T follicular helper cell (primary cell): ENCODE data around the gene POFUT2.
"Not testable (repeated sequence)": the region's sequence is repeated elsewhere in the genome, so short reads cannot be mapped to it uniquely, and the experiment has no call there.

Experiments
- DNase-seq: peaks from one replicate; pipeline ENCODE4 v3.0.0-alpha.2; 2020; ENCODE audit warnings: low read depth

Gene POFUT2

DNA sequence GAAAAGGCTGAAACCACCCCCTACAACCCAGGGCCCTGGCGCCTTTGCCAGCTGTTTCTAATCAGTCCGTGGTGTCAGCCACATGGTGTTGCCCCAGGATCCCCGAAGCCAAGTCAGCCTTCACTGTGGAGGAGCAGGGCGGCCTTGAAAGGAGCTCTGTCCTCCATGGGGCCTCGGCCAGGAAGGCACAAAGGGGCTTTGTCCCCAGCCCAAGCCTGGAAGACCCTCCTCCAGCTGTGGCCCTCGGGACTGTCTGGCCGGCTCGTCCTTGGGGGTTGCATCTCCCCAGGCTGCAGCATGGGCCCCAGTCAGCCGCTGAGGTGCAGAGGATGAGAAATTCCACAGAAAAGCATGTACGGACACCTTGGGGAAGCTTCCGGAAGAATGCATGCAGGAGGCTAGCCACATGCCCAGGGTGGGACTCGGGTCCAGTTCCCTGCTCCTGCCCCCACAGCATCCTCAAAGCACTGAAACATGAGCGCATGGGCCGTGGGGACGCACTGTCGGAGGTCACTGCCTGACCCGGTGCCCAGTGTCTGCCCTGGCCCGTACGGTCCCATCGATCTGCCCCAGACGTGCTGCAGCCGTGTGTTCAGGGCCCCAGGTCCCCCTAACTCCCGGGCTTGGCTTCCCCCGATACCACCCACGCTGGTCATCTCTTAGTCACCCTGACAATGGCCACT is 38.6 kb upstream of the POFUT2 start:
- DNase-seq: no peak

DNA sequence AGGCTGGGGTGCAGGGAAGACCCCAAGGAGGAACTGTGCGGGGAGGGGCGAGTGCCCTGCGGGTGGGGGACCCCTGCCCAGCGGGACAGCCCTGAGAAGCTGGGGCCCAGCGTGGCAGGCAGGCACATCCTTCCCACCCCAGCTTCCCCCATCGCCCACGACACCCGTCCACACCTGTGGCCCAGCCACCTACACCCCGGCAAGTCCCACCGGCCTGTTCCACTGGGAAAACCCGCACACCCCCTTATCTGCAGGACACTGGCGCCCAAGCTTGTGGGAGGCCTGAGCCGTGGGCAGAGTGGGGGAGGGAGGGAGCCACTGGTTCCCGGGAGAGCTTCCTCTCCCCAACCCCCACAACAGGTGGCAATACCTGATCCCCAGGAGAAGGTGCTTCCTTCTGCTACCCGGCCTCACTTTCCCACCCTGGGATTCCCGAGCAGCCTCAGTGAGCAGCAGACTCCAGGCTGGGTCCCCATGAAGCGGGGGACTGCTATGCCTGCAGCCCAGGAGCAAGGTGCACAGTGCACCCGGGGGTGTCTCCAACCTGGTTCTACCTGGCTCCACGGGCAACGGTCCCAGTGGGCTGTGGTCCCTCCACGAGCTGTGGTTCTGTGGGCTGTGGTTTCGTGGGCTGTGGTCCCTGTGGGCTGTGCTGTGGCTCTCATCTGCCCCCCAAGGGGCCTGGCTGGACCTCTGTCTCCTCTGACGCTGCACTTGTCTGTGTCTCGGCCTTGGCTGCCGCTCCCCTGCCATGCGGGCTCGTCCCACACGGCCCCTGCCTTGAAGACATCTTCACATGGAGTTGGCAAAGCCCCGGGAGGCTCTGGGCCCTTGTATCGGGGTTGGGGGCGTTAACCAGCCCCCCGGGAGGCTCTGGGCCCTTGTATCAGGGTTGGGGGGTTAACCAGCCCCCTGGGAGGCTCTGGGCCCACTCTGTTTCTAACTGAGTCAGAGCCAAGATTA is 37.8 kb upstream of the POFUT2 start:
- DNase-seq: no peak

- no peak for DNase-seq
Observed at GRCh38 chr21:45324489-45325205, 37.0 kb upstream of the POFUT2 start.

DNA sequence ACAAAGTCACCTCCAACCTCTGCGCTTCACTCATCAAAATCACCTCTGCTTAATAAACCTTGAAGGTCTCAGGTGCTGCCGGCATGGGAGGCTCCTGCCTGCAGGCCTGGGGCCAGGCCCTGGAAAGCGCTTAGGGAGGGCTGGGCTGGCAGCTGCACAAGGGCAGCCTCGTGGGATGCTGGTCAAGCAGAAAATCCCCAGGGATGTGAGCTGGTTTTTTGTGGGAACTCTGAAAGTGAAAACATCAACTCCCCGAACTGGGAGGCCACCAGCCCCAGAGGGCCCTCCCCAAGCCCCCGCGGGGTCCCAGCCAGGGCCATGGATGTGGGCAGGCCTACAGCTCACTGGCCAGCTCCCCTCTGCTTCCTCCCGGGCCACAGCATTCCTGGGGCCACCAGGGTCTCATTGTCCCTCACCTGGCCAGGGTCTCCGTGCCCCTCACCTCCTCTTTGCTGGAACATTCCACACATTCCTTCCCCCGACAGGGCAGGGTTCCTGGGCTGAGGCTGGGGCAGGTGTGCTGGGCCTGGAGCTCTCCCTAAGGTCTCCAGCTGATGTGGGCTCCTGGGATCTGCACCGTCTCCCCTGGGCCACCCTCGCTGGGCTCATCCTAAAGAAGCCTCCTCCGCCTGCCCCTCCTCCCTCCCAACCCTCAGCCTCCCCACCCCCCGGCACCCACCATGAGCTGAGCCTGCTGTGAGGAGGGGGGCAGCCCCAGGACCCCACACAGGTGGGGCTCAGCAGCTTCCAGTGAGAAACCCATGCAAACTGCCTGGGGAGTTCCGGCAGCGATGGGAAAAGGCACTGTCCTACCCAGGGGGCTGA is 36.0 kb upstream of the POFUT2 start:
- DNase-seq: no peak

GRCh38 chr21:45322960-45323461 is 35.3 kb upstream of the POFUT2 start:
- DNase-seq: no peak

- peak; percentile 10 for DNase-seq
Observed at GRCh38 chr21:45322231-45322959, 34.7 kb upstream of the POFUT2 start.

GRCh38 chr21:45320261-45321025 is 32.7 kb upstream of the POFUT2 start:
- DNase-seq: no peak

DNA sequence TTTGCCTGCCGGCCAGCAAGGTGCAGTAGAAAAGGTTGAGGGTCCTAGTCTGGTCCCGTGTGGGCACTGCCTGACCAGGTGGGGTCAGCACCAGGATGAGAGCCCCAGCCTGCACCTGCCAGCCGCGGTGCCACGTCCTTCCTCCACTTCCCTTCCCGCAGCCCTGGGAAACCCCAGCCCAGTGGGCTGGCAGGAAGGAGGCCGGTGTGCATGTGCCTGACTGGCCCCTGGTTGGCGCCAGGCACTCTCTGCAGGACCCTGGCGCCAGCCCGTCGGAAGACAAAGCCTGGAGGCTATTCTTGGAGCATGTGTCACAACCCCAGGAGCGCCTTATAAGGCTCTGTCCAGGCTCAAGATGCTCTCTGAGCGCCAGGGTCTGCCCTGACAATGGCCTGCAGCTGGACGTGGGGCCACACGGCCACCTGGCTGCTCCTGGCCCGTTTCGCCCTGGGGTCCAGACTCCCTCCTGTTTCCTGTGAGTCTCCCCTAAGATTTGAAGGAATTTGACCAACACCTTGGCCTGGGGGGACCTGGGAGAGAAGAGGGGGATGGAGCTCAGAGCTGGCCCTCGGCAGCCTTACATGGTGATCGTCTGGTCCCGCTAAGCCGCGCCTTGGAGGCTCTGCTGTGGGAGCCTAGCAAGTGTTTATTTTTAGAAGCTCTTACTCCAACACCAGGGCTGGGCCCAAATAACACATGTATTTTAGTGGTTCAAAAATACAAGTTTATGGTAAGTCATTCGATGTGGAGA is 31.9 kb upstream of the POFUT2 start:
- DNase-seq: no peak

- no peak for DNase-seq
Observed at GRCh38 chr21:45318556-45319404, 31.1 kb upstream of the POFUT2 start.

DNA sequence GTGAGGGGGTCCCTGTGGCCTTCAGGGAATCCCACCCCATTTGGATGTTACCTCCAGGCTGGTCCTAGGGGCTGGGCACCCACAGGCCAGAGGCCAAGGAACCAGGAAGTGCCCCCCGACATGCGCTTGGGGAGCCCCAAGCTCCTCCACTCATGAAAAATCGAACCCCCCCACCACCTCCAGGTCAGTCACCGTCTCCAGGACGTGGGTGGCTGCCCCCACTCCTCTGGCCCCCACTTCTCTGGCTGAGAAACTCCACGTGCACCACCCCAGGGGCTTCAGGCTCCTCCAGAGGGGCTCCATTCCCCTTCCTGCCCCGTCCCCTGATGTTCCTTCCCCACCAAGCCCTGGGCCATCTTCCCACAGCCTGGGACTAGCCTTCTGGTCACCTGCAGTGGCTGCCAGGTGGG is 30.5 kb upstream of the POFUT2 start:
- DNase-seq: no peak

- DNase-seq: no peak
Observed at GRCh38 chr21:45317398-45318145, 29.9 kb upstream of the POFUT2 start.

GRCh38 chr21:45316871-45317397 is 29.2 kb upstream of the POFUT2 start:
- DNase-seq: no peak

GRCh38 chr21:45315676-45316470 is 28.2 kb upstream of the POFUT2 start:
- not testable (repeated sequence) for DNase-seq

GRCh38 chr21:45313682-45314081 is 26.0 kb upstream of the POFUT2 start:
- DNase-seq: no peak

- DNase-seq: no peak
Observed at GRCh38 chr21:45313015-45313414, 25.3 kb upstream of the POFUT2 start.

DNA sequence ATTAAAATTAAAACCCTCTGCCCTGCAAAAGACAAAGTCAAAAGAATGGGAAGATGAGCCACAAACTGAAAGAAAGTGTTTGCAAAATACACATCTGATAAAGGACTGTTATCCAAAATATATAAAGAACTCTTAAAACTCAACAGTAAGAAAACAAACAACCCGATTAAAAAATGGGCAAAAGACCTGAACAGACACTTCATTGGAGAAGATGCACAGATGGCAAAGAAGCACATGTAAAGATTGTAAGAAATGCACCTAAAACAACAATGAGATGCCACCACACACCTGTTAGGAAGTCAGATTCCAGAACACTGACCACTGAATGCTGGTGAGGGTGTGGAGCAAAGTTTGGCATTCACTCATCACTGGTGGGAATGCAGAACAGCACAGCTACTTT is 24.6 kb upstream of the POFUT2 start:
- no peak for DNase-seq
